NCI-H1930 (cell line): ENCODE data around the gene RTL5.
A peak's percentile ranks its signal among the peaks of the same experiment; 100 is the strongest.

Experiments
- DNase-seq, 2 experiments: peaks; one replicate each; lab custom pipeline; 2025; lab: John Stamatoyannopoulos, UW

RTL5 gene

GRCh38 chrX:72129661-72130060 is 2.1 kb downstream of the RTL5 start:
- DNase-seq = no peak

- no peak for DNase-seq
These were observed 2.8 kb downstream of the RTL5 start for GRCh38 chrX:72128881-72129280.

DNA sequence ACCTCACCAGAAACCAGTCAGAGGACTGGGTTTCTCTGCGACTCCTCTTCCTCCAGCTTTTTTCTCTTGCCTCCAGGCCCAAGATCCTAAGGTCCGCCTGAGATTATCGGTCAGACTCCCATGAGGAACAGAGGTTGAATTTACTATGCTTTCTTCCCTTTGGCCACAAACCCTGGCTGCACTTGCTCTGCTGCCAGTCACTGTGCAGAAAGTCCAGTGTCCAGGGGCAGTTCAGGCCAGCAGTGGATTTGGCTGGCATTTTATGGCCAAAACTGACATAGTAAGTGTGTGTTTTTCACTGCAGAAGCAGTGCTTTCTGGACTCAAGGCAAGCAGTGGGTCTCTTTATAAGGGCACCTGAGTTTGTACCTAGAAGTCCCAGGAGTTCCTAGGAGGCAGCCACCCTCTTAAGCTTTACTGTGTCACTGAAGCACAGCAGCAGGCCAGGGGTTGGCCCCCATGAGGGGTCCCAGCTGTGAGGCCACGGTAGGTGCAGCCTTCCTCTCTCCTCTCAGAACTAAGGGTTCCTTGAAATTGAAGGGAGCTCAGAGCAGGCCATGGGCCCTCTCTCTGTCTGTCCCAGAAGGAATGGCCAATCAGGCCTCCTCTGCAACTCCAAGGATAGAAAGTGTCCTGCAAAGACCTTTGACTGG is 3.4 kb downstream of the RTL5 start:
- no peak for DNase-seq

DNA sequence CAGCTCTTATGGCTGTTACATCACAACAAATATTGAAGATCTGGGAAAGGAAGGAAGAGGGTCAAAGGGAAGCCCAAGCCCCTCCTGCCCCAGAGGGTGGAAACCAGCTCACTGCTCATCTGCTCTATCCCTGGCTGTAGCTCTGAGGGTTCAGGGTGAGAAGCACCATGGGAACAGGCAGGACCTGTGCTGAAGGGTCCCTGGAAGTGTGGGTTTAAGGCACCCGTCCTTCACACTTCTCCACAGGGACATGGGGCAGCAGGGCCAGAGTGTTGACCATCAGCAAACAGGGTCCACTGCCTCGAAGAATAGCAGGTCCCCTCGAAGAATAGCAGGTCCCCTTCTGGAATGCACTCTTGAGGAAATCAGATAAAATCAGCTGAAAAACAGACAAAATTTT is 4.4 kb downstream of the RTL5 start:
- DNase-seq = no peak

- peak in 1 of 2 experiments; percentile 29 for DNase-seq
These were observed 5.1 kb downstream of the RTL5 start for GRCh38 chrX:72126539-72127140.

- no peak for DNase-seq
These were observed 5.7 kb downstream of the RTL5 start for GRCh38 chrX:72126048-72126415.

DNA sequence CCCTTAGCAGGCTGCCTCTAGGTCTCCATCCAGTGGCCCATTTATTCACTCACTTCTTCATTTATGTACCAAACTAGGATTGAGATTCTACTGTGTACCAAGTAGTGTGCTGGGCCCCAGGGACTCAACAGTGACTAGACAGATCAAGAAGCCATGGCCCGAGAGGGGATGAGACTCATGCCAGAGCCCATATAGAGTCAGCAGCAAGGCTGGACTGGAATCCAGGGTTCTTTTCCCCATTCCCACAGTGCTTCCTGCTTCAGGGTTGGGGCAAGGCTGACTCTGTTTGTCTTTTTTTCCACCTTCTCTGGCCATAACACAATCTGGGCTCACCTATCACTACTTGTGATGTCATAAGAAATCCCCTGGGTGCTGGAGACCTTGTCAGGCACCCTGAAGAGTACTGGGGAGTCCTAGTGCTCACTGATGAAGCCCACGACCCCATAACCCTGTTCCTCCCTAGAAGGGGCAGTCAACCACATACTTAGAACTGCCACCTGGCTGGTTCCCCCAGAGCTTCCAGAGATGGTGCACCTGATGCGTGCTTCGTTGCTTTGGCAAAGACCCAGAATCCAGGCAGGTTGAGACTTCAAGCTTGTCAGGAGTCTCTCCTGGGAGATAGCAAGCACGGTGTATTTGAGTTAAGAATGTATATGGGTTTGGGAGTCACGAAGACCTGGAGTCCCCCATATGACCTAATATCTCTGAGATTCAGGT is 6.2 kb downstream of the RTL5 start:
- DNase-seq = no peak

DNA sequence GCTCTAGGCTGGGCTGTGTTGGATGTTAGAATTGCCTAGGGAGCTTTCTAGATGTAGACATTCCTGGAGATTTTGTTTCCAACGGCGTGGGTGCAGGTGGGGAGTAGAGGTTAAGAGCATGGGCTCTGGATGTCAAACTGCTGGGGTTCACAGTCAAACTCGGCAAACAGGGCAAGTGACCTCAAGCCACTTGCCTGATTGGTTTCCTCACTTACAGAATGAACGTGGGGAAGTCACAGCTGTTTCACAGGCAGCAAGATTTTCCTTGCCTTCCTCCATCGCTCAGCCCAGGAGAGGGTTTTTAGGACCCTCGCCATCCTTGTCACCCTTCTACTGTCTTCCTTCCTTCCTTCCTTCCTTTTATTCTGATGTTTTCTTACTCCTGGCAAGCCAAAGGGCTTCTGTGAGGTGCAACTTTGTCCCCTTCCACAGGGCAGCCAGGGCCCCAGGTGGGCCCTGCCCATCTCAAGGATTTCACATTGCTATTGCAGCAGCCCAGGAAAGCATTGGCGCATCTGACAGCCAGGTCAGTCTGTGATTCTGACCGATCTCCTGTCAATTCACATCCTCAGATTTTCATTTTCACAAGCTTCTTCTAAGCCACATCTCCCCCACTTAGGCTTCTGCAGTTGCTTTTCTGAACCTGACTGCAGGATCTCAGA is 7.0 kb downstream of the RTL5 start:
- no peak for DNase-seq

DNA sequence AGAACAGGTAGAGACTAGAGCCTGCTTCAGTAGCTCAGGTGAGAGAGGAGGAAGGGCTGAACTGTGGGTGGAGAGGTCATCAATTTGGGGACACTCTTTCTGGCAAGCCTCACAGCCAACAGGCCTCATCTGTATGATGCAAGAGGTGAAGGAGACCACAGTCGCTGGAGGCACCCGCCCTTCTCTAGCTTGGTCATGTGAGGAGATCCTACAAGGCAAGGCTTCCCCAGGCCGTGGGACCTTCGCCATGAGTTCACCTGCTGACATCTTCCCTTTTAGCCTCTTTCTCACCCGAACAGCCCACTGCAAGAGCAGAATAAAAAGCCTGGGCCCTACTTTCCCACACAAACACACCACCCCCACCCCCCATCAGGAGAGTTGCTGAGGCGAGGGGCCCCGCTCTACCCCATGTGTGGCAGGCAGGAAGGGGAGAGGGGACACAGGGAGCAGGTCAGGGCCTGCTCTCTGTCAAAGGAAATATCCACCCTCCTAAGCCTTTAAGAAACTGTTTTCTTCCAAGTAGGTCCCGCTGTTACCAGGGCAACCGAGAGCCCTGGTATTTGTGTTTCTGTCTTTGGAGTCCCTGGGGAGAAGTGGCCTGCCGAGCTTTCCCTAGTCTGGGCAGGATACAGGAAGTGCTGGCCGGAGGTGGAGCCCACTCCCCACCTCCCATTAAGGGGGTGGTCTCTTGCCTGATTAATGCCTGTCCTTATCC is 8.1 kb downstream of the RTL5 start:
- DNase-seq = no peak

DNA sequence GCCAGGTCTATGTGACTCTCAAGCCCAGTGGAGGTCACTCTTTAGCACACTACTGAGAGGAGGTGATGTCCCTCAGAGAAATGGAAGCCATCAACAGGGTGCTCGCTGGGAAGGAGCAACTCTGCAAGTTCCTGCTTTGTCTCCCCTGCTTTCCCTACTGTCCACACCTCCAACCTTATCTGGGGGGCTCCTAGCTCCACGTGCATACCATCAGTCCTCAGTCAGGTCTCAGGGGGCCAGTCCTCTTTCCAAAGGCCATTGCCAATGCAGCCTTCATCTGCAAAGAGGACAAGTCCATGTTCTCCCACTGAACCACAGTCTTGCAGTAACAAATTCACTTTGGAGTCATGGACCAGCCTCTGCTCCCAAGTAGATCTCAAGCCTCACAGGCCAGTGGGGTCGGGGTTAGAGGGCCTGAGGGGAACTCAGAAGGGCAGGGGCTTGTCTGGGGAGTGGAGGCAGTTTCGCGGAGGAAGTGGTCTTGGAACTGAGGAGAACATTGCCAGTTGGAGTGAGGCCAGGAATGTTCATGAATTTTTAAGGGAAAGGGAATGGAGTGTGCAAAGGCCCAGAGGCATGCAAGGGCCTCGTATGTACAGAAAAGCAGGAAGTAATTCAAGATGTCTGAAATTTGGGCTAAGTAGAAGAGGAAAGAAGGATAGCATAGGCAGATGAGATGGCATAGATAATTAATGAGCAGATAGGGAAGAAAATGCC is 8.9 kb downstream of the RTL5 start:
- DNase-seq = no peak

- DNase-seq = no peak
These were observed 10.3 kb downstream of the RTL5 start for GRCh38 chrX:72121383-72121782.

- no peak for DNase-seq
These were observed 10.9 kb downstream of the RTL5 start for GRCh38 chrX:72120837-72121236.

GRCh38 chrX:72117636-72118210 is 14.0 kb downstream of the RTL5 start:
- DNase-seq = no peak

DNA sequence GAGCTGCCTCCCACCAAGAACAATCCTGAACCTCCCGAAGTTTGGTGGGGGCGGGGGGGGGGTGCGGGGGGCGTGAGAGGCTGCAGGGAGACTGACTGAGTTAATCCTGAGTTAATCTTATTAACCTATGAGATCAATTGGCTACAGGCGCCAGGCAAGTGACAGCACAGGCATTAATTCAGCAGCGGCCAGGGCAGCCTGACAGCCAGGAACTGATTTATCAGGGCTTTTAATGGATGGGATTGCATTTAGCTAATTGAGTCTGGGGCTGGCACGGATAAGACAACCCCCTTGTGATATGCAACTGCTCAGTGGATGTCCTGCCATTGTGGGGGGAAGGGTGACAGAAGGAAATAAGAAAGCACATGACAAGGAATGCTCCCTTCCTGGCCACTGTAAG is 16.3 kb downstream of the RTL5 start:
- DNase-seq = no peak

DNA sequence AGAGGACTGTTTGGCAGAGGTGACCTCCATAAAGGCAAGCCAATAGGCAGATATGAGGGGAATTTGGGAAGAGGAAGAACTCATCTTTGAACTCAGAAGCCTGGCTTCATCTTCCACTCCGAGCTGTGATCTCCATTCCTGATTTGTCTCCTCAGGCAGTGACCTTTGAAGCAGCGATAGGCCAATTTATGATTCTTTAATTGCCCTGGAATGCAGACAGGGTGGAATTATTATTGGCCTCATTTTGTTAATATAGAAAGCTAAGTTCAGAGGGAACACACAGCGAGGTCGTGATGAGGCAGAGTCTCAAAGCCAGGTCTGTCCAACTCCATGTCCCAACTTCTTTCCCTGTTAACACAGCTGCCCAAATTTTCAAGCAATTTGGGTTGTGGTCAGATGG is 16.9 kb downstream of the RTL5 start:
- DNase-seq = no peak

DNA sequence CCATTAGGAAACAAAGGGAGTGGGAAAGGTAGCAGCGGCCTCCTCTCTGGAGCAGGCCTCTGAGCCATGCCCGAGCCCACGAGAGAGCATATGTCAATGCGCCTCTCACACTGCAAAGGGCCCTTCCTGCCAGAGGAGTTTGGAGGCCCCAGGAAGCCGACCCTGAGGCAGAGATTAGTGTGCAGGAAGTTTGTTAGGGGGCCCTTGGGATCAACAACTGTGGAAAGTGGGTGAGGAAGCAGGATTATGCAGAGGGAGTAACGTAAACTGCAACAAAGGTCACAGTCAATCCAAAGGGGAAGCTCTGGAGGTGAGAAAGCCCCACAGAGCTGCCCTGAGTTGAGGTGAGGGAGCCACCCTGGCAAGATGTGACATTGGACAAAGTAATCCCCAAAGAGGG is 17.4 kb downstream of the RTL5 start:
- no peak for DNase-seq

- no peak for DNase-seq
These were observed 18.3 kb downstream of the RTL5 start for GRCh38 chrX:72113461-72113860.

DNA sequence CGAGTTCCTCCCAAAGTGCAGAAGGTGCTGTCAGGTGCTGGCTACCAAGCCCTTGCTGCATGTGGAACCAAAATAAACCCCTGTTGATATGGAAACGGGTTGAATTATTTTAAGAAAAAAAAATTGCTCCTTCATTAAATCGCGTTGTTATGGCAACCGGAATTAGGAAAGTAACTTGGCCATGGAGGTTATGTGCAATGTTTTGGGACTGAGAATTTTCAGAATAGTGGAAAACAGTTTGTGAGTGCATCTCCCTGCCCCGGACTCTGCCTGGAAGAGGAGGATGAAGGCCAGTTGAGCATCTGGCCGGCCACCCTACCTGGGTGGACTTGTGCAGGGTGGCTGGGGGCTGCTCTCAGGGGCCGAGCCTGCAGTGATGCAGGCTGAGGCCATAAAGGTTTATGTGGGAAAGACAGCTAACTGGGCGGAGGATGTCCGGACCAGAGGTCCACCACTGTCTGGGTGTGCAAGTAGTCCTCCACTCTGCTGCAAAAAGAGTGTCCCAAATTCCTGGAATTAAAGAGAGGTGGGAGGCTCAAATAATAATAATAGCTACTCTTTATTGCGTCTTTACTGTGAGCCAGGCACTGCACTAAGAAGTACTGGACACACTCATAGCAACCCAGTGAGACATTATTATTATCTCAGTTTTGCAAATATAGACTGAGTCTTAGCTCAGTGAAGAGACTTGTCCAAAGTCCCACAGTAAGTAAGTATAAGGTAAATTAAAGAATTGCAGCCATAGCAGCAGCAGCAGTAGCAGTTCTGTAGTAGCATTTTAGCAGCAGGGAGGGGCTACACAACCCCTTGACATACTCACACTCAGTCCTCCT is 20.6 kb downstream of the RTL5 start:
- DNase-seq = no peak

DNA sequence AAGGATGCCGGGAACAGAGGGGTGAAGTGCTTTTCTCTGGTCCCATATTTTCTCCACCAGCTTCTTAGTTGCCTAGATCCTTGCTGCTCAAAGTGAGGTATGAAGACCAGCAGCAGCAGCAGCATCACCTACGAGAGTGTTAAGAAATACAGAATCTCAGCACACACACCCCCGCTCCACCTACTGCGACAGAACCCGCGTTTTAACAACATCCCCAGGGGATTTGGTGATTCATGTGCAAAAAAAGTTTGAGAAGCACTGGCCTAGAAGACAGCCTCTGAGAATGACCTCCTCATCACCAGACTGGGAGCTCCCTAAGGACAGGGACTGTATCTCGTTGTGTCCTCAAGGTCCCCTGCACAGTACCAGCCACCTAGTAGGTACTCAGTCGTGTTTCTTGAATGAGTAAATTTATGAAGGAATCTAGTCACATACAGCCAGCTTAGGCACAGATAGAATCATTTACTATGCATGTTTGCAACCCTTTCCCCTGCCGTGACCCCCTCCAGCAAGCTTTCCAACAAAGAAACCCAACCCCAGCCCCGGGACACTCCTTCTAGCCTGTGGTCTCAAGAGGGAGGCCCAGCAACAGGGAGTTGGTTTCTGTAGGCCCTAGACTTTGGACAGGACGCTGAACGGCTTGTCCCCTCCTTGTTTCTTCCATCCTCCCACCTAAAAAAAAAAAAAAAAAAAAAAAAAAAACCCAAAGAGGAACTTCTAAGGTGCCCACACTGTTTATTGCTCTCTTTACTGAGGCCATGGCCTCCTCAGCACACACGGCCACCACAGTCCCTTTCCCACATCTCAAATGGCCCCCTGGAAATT is 21.5 kb downstream of the RTL5 start:
- DNase-seq = no peak

DNA sequence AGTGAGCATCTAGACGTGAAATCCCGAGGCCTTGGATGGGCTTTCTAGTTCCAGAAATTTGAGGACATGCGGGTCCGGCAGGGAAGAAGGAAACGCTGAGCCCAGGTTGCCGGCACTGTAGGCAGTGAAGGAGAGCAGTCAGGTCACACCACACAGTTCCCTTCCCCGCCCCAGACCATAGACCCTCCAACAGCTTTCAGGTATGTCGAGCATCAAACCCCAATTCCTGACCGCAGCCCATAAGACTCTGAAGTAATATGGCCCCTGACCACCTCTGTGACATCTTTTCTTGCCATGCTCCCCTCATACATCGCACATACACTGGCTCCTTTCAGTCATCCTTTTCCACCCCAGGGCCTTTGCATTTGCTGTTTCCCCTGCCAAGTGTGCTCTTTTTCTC is 23.0 kb downstream of the RTL5 start:
- no peak for DNase-seq
